ENCODE measurements around the gene GALNT13. TPM values are rescaled to one million over a fixed set of nuclear protein-coding genes. Genes with fewer than 3 reads are reported as not detected.

The GALNT13 gene
- total RNA-seq, 1 donor = 1.7 TPM

DNA sequence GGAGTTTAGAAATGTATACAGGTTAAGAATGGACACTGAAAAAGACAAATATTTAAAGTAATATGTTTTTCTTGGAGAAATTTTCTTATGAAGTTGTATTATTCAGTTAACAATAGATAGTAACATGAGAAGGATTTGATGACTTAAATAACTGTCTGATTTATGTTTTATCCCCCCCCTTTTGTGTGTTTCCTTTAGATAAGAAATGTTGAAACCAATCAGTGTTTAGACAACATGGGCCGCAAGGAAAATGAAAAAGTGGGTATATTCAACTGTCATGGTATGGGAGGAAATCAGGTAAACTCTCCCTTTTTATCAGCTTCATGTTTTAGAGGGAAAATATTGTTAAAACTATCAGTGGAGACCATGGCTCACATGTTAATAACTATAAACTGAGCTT lies 537.1 kb downstream of the GALNT13 start:
- no peak overlapping the region for H3K4me3 ChIP-seq (ENCODE audit: low read depth, low read length)
- TF ChIP-seq, protein P1, sequence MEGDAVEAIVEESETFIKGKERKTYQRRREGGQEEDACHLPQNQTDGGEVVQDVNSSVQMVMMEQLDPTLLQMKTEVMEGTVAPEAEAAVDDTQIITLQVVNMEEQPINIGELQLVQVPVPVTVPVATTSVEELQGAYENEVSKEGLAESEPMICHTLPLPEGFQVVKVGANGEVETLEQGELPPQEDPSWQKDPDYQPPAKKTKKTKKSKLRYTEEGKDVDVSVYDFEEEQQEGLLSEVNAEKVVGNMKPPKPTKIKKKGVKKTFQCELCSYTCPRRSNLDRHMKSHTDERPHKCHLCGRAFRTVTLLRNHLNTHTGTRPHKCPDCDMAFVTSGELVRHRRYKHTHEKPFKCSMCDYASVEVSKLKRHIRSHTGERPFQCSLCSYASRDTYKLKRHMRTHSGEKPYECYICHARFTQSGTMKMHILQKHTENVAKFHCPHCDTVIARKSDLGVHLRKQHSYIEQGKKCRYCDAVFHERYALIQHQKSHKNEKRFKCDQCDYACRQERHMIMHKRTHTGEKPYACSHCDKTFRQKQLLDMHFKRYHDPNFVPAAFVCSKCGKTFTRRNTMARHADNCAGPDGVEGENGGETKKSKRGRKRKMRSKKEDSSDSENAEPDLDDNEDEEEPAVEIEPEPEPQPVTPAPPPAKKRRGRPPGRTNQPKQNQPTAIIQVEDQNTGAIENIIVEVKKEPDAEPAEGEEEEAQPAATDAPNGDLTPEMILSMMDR (IDR thresholded peaks at IDR 0.05; ENCODE audit: insufficient read depth, low read depth, low read length) = no peak
- no peak for DNase-seq (ENCODE audit: low read depth)

DNA sequence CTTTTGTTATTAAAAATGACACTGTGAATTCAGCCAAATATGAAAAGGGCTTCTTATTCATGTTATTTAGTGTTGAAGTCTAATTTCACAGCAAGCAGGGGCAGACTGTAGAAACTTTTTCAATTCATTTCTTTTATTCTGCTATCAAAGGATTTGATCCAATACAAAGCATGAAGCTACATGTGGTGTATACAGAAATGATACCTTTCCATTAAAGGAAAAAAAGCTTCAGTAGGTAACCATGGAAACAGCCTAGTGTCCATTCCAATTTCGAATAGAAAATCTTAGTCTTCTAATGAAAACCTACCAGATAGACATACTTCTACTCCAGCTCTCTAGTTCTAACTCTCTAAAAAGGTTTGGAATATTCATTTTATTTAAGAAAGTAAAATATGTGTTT lies 550.5 kb downstream of the GALNT13 start:
- TF ChIP-seq, protein P1 (IDR thresholded peaks at IDR 0.05; ENCODE audit: insufficient read depth, low read depth, low read length) = no peak
- H3K4me3 ChIP-seq (ENCODE audit: low read depth, low read length) = no peak overlapping the region
- no peak for DNase-seq (ENCODE audit: low read depth)

DNA sequence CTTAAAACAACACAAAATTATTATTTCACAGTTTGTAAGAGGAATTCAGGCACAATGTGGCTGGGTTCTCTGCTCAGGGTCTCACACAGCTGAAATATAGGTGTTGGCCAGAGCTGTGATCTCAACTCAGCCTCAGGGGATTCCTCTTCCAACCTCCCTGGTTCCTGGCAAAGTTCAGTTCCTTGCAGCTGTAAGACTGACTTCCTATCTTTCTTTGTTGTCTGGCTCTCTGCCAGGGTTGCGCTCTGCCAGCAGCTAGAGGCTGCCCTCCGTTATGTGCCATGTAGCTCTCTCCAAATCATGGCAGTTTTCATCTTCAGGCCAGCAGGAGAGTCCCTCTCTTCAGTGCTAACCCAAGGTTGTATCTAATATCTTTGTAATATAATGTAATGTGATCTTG lies 554.3 kb downstream of the GALNT13 start:
- TF ChIP-seq, protein P1 (IDR thresholded peaks at IDR 0.05; ENCODE audit: insufficient read depth, low read depth, low read length) = no peak
- no peak for DNase-seq (ENCODE audit: low read depth)
- H3K4me3 ChIP-seq (ENCODE audit: low read depth, low read length) = no peak overlapping the region

DNA sequence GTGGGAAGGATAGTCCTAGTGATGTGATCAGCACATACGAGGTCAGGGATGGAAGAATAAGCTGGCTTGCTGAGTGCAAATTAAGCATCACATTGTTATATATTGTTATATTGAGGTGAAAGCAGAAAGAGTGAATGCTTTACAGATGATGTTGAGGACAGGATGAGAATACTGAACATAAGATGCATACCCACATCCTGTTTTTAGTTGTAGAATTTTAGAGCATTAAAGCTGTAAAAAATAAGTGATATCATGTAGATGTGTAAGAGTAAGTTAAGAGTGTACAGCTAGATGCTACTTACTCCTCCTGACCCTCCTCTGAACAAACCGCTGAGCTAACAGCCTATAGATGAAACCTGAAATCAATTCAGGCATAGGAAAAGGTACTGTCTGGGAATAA lies 555.7 kb downstream of the GALNT13 start:
- TF ChIP-seq, protein P1 (IDR thresholded peaks at IDR 0.05; ENCODE audit: insufficient read depth, low read depth, low read length) = no peak
- DNase-seq (ENCODE audit: low read depth) = no peak

DNA sequence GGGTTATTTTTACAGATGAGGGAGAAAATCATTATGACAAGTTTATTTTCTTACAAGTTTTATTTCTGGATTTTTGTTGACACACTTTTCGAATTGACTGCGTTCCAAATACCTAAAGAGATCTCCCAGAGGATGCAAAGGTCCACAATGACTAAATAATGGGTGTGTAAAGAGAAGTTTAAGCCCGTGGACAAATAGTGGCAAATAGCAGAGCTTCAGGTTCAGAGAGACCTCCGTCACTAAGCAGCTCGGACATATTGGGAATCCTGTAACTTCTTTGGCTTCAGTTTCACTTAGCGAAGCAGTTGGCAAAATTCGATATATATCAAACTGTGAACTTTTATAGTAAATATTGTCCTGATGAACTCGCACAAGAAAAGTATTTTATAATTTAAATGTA lies 556.3 kb downstream of the GALNT13 start:
- H3K4me3 ChIP-seq (ENCODE audit: low read depth, low read length) = no peak overlapping the region
- TF ChIP-seq, protein P1 (IDR thresholded peaks at IDR 0.05; ENCODE audit: insufficient read depth, low read depth, low read length) = no peak
- DNase-seq (ENCODE audit: low read depth) = no peak

More for the DNA sequence above, 555.7 kb downstream of the GALNT13 start:
- no peak overlapping the region for H3K4me3 ChIP-seq (ENCODE audit: low read depth, low read length)

DNA sequence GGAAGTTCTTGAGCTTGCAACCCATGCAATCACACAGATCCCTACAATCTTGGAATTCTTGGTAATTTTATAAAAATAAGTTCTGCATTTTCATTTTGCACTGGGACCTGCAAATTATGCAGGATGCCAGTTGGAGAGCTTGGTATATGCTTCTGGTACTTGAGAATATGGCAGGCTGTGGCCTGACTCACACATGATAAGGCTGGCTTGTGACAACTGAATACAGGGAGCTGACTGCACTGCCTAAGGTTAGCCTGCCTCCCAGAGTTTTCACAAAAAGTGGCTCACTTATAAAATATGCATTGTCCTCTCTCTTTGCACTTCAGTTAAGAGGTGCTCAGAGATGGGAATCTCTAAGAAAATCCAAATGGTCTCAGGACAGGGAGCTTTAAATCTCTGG lies 561.3 kb downstream of the GALNT13 start:
- TF ChIP-seq, protein P1 (IDR thresholded peaks at IDR 0.05; ENCODE audit: insufficient read depth, low read depth, low read length) = no peak
- no peak for DNase-seq (ENCODE audit: low read depth)
- H3K4me3 ChIP-seq (ENCODE audit: low read depth, low read length) = no peak overlapping the region

DNA sequence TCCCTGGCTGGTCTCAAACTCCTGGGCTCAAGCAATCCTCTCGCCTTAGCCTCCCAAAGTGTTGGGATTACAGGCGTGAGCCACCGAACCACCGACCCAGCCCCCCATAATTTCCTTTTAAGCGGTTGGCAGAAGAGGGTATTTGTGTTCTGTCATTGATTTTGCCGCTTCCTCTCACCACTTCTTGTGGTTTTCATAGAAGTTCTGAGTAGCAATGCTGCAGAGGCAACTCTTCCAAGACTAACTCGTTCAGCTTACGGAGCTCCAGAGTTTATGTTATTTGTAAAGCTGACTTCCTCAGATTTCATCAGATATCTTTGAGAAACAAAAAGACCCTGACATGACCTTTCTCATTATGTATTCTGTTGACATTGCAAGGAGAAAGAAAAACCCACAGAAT lies 565.4 kb downstream of the GALNT13 start:
- TF ChIP-seq, protein P1 (IDR thresholded peaks at IDR 0.05; ENCODE audit: insufficient read depth, low read depth, low read length) = no peak
- DNase-seq (ENCODE audit: low read depth) = no peak

More for the DNA sequence above, 565.4 kb downstream of the GALNT13 start:
- no peak overlapping the region for H3K4me3 ChIP-seq (ENCODE audit: low read depth, low read length)
